ENCODE measurements around the gene COL7A1. TPM values are rescaled to one million over a fixed set of nuclear protein-coding genes. Genes with fewer than 3 reads are reported as not detected.
A peak's percentile ranks its signal among the peaks of the same experiment; 100 is the strongest.
"Not testable (repeated sequence)": the region's sequence is repeated elsewhere in the genome, so short reads cannot be mapped to it uniquely, and the experiment has no call there.

Gene COL7A1
- total and polyA plus RNA-seq, 4 donors: 4.3 to 18.7 (median 8.5) TPM

DNA sequence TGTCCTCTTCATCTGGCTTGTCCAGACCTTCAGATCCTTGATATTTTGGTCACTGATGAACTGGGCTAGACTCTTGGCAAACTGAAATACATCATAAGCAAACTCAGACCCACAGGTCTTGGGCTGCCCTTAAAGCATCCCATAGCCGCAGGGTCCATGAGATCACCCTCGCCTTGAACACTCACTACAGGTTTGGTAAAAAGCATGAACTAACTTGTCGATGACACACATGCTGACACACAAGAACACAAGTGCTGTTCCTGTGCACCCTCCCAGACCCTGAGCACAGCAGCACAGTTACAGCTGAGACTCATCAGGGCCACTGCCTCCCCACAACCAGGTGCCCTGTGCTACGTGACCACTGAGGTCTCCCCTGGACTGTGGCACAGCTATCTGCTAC, 59.6 kb downstream of the COL7A1 start:
- Histone ChIP-seq H3K4me1 (ENCODE audit: control insufficient read depth in 5 of 5, insufficient read depth in 5 of 5, low read length in 5 of 5) (no peaks in the 10 kb centered on the region), H3K9me3 (ENCODE audit: control insufficient read depth in 4 of 4, insufficient read depth in 3 of 4, low read length in 3 of 4) (no peaks in the 10 kb centered on the region), H3K36me3 (ENCODE audit: control insufficient read depth in 4 of 4, insufficient read depth in 4 of 4, low read length in 4 of 4) (peaks cover 0 to 21% (median 5%) of the 10 kb centered on the region in 4 donors), H3K27ac (ENCODE audit: low read depth in 1 of 2, low read length in 1 of 2) (no peak overlapping the region), H3K27me3 (ENCODE audit: control insufficient read depth in 3 of 3, insufficient read depth in 3 of 3, low read length in 2 of 3) (no peaks in the 10 kb centered on the region), H3K9ac (ENCODE audit: insufficient read depth in 1 of 2, low read length in 2 of 2) (no peak overlapping the region), H3K4me3 (no peak overlapping the region)
- TF ChIP-seq, protein P1, sequence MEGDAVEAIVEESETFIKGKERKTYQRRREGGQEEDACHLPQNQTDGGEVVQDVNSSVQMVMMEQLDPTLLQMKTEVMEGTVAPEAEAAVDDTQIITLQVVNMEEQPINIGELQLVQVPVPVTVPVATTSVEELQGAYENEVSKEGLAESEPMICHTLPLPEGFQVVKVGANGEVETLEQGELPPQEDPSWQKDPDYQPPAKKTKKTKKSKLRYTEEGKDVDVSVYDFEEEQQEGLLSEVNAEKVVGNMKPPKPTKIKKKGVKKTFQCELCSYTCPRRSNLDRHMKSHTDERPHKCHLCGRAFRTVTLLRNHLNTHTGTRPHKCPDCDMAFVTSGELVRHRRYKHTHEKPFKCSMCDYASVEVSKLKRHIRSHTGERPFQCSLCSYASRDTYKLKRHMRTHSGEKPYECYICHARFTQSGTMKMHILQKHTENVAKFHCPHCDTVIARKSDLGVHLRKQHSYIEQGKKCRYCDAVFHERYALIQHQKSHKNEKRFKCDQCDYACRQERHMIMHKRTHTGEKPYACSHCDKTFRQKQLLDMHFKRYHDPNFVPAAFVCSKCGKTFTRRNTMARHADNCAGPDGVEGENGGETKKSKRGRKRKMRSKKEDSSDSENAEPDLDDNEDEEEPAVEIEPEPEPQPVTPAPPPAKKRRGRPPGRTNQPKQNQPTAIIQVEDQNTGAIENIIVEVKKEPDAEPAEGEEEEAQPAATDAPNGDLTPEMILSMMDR (IDR thresholded peaks at IDR 0.05; ENCODE audit: control extremely low read depth, extremely low read depth): no peak
- 96 to 97% methylated on average over 4 of the region's 4 CpGs for WGBS, 2 donors
- DNase-seq (no peak), ATAC-seq (ENCODE audit: insufficient read depth, low FRiP score) (no peak)

DNA sequence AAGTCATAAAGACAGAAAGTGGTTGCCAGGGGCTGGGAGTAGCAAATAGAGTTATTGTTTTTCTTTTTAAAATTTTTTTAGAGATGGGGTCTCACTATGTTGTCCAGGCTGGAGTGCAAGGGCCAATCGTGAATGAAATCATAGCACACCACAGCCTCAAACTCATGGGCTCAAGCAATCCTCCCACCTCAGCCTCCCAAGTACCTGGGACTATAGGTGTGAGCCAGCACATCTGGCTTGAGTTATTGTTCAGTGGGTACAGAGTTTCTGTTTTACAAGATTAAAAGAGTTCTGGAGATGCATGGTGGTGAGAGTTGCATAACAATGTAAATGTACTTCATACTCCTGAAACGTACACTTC, 62.2 kb downstream of the COL7A1 start:
- no peak for ATAC-seq (ENCODE audit: insufficient read depth, low FRiP score)
- Histone ChIP-seq H3K9me3 (ENCODE audit: control insufficient read depth in 4 of 4, insufficient read depth in 3 of 4, low read length in 3 of 4) (no peaks in the 10 kb centered on the region), H3K9ac (ENCODE audit: insufficient read depth in 1 of 2, low read length in 2 of 2) (no peak overlapping the region), H3K27ac (ENCODE audit: low read depth in 1 of 2, low read length in 1 of 2) (peak overlapping the region in 1 of 2 donors; percentile 48), H3K27me3 (ENCODE audit: control insufficient read depth in 3 of 3, insufficient read depth in 3 of 3, low read length in 2 of 3) (no peaks in the 10 kb centered on the region), H3K4me1 (ENCODE audit: control insufficient read depth in 5 of 5, insufficient read depth in 5 of 5, low read length in 5 of 5) (no peaks in the 10 kb centered on the region), H3K4me3 (no peak overlapping the region), H3K36me3 (ENCODE audit: control insufficient read depth in 4 of 4, insufficient read depth in 4 of 4, low read length in 4 of 4) (peaks cover 0 to 21% (median 4%) of the 10 kb centered on the region in 4 donors)
- WGBS, 2 donors: 80 to 88% methylated on average over 2 of the region's 2 CpGs
- TF ChIP-seq, protein P1 (IDR thresholded peaks at IDR 0.05; ENCODE audit: control extremely low read depth, extremely low read depth): no peak
- no peak for DNase-seq

DNA sequence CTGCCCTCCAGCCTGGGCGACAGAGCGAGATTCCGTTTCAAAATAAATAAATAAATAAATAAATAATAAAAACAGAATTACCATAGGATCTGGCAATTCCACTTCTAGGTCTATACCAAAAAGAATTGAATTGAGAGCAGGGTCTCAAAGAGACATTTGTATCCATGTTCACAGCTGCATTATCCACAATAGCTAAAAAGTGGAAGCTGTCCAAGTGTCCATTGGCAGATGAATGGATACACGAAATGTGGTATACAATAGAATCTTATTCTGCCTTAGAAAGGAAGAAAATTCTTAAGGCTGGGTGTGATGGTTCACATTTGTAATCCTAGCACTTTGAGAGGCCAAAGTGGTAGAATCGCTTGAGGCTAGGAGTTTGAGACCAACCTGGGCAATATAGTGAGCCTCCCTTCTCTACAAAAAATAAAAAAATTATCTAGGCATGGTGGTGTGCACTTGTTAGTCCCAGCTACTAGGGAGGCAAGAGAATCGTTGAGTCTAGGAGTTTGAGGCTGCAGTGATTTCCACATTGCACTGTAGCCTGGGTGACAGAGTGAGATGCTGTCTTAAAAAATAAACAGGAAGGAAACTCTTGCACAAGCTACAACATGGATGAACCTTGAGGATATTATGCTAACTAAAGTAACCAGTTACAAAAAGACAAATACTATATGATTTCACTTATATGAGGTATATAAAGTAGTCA, 62.7 kb downstream of the COL7A1 start:
- no peak overlapping the region for H3K4me3 ChIP-seq
- no peaks in the 10 kb centered on the region for H3K27me3 ChIP-seq (ENCODE audit: control insufficient read depth in 3 of 3, insufficient read depth in 3 of 3, low read length in 2 of 3)
- TF ChIP-seq, protein P1 (IDR thresholded peaks at IDR 0.05; ENCODE audit: control extremely low read depth, extremely low read depth): no peak
- no peak overlapping the region for H3K9ac ChIP-seq (ENCODE audit: insufficient read depth in 1 of 2, low read length in 2 of 2)
- H3K36me3 ChIP-seq (ENCODE audit: control insufficient read depth in 4 of 4, insufficient read depth in 4 of 4, low read length in 4 of 4): peaks cover 0 to 21% (median 4%) of the 10 kb centered on the region in 4 donors
- no peaks in the 10 kb centered on the region for H3K4me1 ChIP-seq (ENCODE audit: control insufficient read depth in 5 of 5, insufficient read depth in 5 of 5, low read length in 5 of 5)
- ATAC-seq (ENCODE audit: insufficient read depth, low FRiP score) (no peak), DNase-seq (no peak)
- no peaks in the 10 kb centered on the region for H3K9me3 ChIP-seq (ENCODE audit: control insufficient read depth in 4 of 4, insufficient read depth in 3 of 4, low read length in 3 of 4)
- WGBS, 2 donors: 81 to 83% methylated on average over 6 of the region's 6 CpGs
- H3K27ac ChIP-seq (ENCODE audit: low read depth in 1 of 2, low read length in 1 of 2): no peak overlapping the region

DNA sequence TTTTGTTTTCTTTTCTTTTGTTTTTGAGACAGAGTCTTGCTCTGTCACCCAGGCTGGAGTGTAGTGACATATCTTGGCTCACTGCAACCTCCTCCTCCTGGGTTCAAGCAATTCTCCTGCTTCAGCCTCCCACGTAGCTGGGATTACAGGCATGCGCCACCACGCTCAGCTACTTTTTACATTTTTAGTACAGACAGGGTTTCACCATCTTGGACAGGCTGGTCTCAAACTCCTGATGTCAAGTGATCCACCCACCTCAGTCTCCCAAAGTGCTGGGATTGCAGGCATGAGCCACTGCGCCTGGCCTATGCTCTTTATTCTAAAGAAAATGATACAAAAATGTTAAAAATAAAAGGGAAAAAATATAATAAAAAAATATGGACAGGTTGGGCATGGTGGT, 64.4 kb downstream of the COL7A1 start:
- not testable (repeated sequence) for H3K27me3 ChIP-seq (ENCODE audit: control insufficient read depth in 3 of 3, insufficient read depth in 3 of 3, low read length in 2 of 3); H3K4me3 ChIP-seq; DNase-seq; H3K4me1 ChIP-seq (ENCODE audit: control insufficient read depth in 5 of 5, insufficient read depth in 5 of 5, low read length in 5 of 5); H3K36me3 ChIP-seq (ENCODE audit: control insufficient read depth in 4 of 4, insufficient read depth in 4 of 4, low read length in 4 of 4); H3K27ac ChIP-seq (ENCODE audit: low read depth in 1 of 2, low read length in 1 of 2); H3K9ac ChIP-seq (ENCODE audit: insufficient read depth in 1 of 2, low read length in 2 of 2); H3K9me3 ChIP-seq (ENCODE audit: control insufficient read depth in 4 of 4, insufficient read depth in 3 of 4, low read length in 3 of 4); ATAC-seq (ENCODE audit: insufficient read depth, low FRiP score)
- WGBS, 2 donors: 93 to 98% methylated on average over 4 of the region's 4 CpGs

Data from lung (tissue), 12 donors.